IMR-90 (cell line): ENCODE results near the gene PDCD10. TPM values are rescaled to one million over a fixed set of nuclear protein-coding genes. Genes with fewer than 3 reads are reported as not detected.

Source experiments
- ATAC-seq: fragments of 200-7000 bp; cut with Tn5 transposase; 2 replicates; pipeline ENCODE4 v1.9.1; 2020; ENCODE audit warnings: low read depth, mild to moderate bottlenecking, moderate library complexity
- BruUV-seq: library from RNA; stranded (reverse); fragments of 400-500 nt; replicated peaks from 2 replicates; lab custom pipeline; 2021; lab: Mats Ljungman, UMichigan
- CTCF ChIA-PET: fragments of 300-600 bp; formaldehyde crosslinking; extraction: SDS; loops from one replicate; lab custom pipeline; 2021; ENCODE audit warnings: antibody characterized with exemption; lab: Yijun Ruan, JAX
- POLR2A ChIA-PET: fragments of 300-600 bp; sonication (Branson Sonifier 250); formaldehyde crosslinking; loops from one replicate; lab custom pipeline; 2022; ENCODE audit warnings: antibody characterized with exemption; ENCODE audit not compliant: unreplicated experiment; lab: Charles Lee
- DNase-seq: peaks from one replicate; pipeline ENCODE4 v3.0.0; 2013
- H2AFZ ChIP-seq: replicated peaks from 2 replicates; pipeline ENCODE3; 2013; ENCODE audit warnings: low read length, mild to moderate bottlenecking; ENCODE audit not compliant: poor library complexity
- H2AK5ac ChIP-seq: 2 replicates; pipeline ENCODE4 v1.6.1; 2013; ENCODE audit warnings: low read depth, low read length, inconsistent platforms
- H2AK9ac ChIP-seq: replicated peaks from 2 replicates; pipeline ENCODE3; 2013; ENCODE audit warnings: mild to moderate bottlenecking, low read depth, low read length, moderate library complexity; ENCODE audit not compliant: poor library complexity
- H2BK120ac ChIP-seq: 2 replicates; pipeline ENCODE4 v1.6.1; 2013; ENCODE audit warnings: low read depth, low read length, inconsistent platforms
- H2BK15ac ChIP-seq: 3 replicates; pipeline ENCODE4 v1.6.1; 2013; ENCODE audit warnings: low read depth, low read length, inconsistent platforms
- H2BK20ac ChIP-seq: 2 replicates; pipeline ENCODE4 v1.6.1; 2013; ENCODE audit warnings: low read depth, mild to moderate bottlenecking, inconsistent platforms, low read length, moderate library complexity
- H2BK5ac ChIP-seq: 2 replicates; pipeline ENCODE4 v1.6.1; 2013; ENCODE audit warnings: mild to moderate bottlenecking, low read depth, low read length, inconsistent platforms; ENCODE audit not compliant: poor library complexity, severe bottlenecking
- H3K14ac ChIP-seq: replicated peaks from 2 replicates; pipeline ENCODE4 v1.6.1; 2013; ENCODE audit warnings: low read depth, low read length, inconsistent platforms
- H3K18ac ChIP-seq: 2 replicates; pipeline ENCODE4 v1.6.1; 2013; ENCODE audit warnings: low read depth, low read length, control low read depth
- H3K23ac ChIP-seq: 2 replicates; pipeline ENCODE4 v1.6.1; 2013; ENCODE audit warnings: low read depth, low read length, inconsistent platforms
- H3K27ac ChIP-seq: 2 replicates; pipeline ENCODE4 v1.5.1; 2013; ENCODE audit warnings: mild to moderate bottlenecking, control low read depth, low read length; ENCODE audit not compliant: insufficient read depth
- H3K27me3 ChIP-seq: 2 replicates; pipeline ENCODE4 v1.6.1; 2013; ENCODE audit warnings: low read length; ENCODE audit not compliant: control insufficient read depth, insufficient read depth
- H3K36me3 ChIP-seq: 2 replicates; pipeline ENCODE4 v1.6.1; 2013; ENCODE audit warnings: low read length, mixed read lengths; ENCODE audit not compliant: control insufficient read depth, insufficient read depth
- H3K4ac ChIP-seq: 2 replicates; pipeline ENCODE4 v1.6.1; 2013; ENCODE audit warnings: low read depth, low read length, inconsistent platforms
- H3K4me1 ChIP-seq: 2 replicates; pipeline ENCODE4 v1.6.1; 2013; ENCODE audit warnings: low read length, mixed read lengths; ENCODE audit not compliant: control insufficient read depth, insufficient read depth
- H3K4me2 ChIP-seq: 2 replicates; pipeline ENCODE4 v1.6.1; 2013; ENCODE audit warnings: low read depth, mild to moderate bottlenecking, control low read depth, low read length, moderate library complexity
- H3K4me3 ChIP-seq: 2 replicates; pipeline ENCODE4 v1.5.1; 2013; ENCODE audit warnings: low read depth, mild to moderate bottlenecking, control low read depth, low read length, moderate library complexity; ENCODE audit not compliant: insufficient read depth
- H3K56ac ChIP-seq: 2 replicates; pipeline ENCODE4 v1.6.1; 2013; ENCODE audit warnings: low read length, inconsistent platforms; ENCODE audit not compliant: insufficient read depth; ENCODE audit errors: extremely low read depth
- H3K79me1 ChIP-seq, 2 experiments: 2 replicates each; pipeline ENCODE4 v1.6.1; 2013; ENCODE audit warnings: low read length in 2 of 2, inconsistent platforms in 1 of 2, low read depth in 1 of 2
- H3K9ac ChIP-seq: 2 replicates; pipeline ENCODE4 v1.6.1; 2013; ENCODE audit warnings: low read depth, low read length, control low read depth
- H3K9me1 ChIP-seq: 2 replicates; pipeline ENCODE4 v1.6.1; 2013; ENCODE audit warnings: low read length, inconsistent platforms; ENCODE audit not compliant: insufficient read depth
- H3K9me3 ChIP-seq: 2 replicates; pipeline ENCODE4 v1.6.1; 2013; ENCODE audit warnings: low read length; ENCODE audit not compliant: control insufficient read depth, insufficient read depth
- H4K20me1 ChIP-seq: 2 replicates; pipeline ENCODE4 v1.6.1; 2013; ENCODE audit warnings: low read length, inconsistent platforms; ENCODE audit not compliant: insufficient read depth
- H4K5ac ChIP-seq: 2 replicates; pipeline ENCODE4 v1.6.1; 2013; ENCODE audit warnings: mild to moderate bottlenecking, low read depth, low read length, control low read depth
- H4K8ac ChIP-seq, 2 experiments: 2 replicates each; pipeline ENCODE4 v1.6.1; 2013; ENCODE audit warnings: low read depth in 2 of 2, low read length in 2 of 2, control low read depth in 1 of 2, inconsistent platforms in 1 of 2
- H4K91ac ChIP-seq: 2 replicates; pipeline ENCODE4 v1.6.1; 2013; ENCODE audit warnings: low read depth, low read length, inconsistent platforms; ENCODE audit not compliant: insufficient read depth
- BHLHE40 ChIP-seq: fragments of 150-350 bp; IDR thresholded peaks from 2 replicates; pipeline ENCODE4 v1.6.1; 2016; ENCODE audit warnings: mild to moderate bottlenecking, low read depth, low read length
- CEBPB ChIP-seq: IDR thresholded peaks from 2 replicates; pipeline ENCODE4 v1.6.1; 2012; ENCODE audit warnings: low read depth, low read length, improper control_type of control experiment
- CHD1 ChIP-seq: IDR thresholded peaks from 2 replicates; pipeline ENCODE4 v1.6.1; 2012; ENCODE audit warnings: low read depth, low read length, improper control_type of control experiment
- CTCF ChIP-seq: conservative IDR thresholded peaks from 2 replicates; pipeline ENCODE4 v1.5.1; 2012; ENCODE audit warnings: mild to moderate bottlenecking, low read depth, low read length, improper control_type of control experiment
- FOS ChIP-seq: fragments of 150-350 bp; IDR thresholded peaks from 2 replicates; pipeline ENCODE4 v1.6.1; 2016; ENCODE audit warnings: low read depth, low read length
- MAFK ChIP-seq: IDR thresholded peaks from 2 replicates; pipeline ENCODE4 v1.6.1; 2012; ENCODE audit warnings: low read depth, low read length, improper control_type of control experiment
- MAZ ChIP-seq: IDR thresholded peaks from 2 replicates; pipeline ENCODE4 v1.6.1; 2012; ENCODE audit warnings: low read depth, mild to moderate bottlenecking, low read length, improper control_type of control experiment, moderate library complexity, borderline replicate concordance
- MXI1 ChIP-seq: IDR thresholded peaks from 2 replicates; pipeline ENCODE4 v1.6.1; 2012; ENCODE audit warnings: low read depth, mild to moderate bottlenecking, low read length, moderate library complexity, borderline replicate concordance
- NFE2L2 ChIP-seq: fragments of 150-350 bp; IDR thresholded peaks from 2 replicates; pipeline ENCODE4 v1.6.1; 2016; ENCODE audit warnings: low read depth, mild to moderate bottlenecking, low read length
- POLR2A ChIP-seq: IDR thresholded peaks from 2 replicates; pipeline ENCODE4 v1.6.1; 2012; ENCODE audit warnings: mild to moderate bottlenecking, low read depth, low read length
- RAD21 ChIP-seq: IDR thresholded peaks from 2 replicates; pipeline ENCODE4 v1.6.1; 2012; ENCODE audit warnings: low read length, improper control_type of control experiment
- RCOR1 ChIP-seq: IDR thresholded peaks from 2 replicates; pipeline ENCODE4 v1.6.1; 2012; ENCODE audit warnings: mild to moderate bottlenecking, low read length, improper control_type of control experiment; ENCODE audit not compliant: insufficient replicate concordance
- RFX5 ChIP-seq: IDR thresholded peaks from 2 replicates; pipeline ENCODE4 v1.8.0; 2012; ENCODE audit warnings: low read depth, mild to moderate bottlenecking, low read length, moderate library complexity
- SMC3 ChIP-seq: fragments of 150-350 bp; IDR thresholded peaks from 2 replicates; pipeline ENCODE4 v1.6.1; 2016; ENCODE audit warnings: low read depth, mild to moderate bottlenecking, antibody characterized with exemption, low read length, moderate library complexity
- USF2 ChIP-seq: fragments of 150-350 bp; IDR thresholded peaks from 2 replicates; pipeline ENCODE4 v1.6.1; 2017; ENCODE audit warnings: mild to moderate bottlenecking, antibody characterized with exemption, low read length, low read depth
- WGBS, 2 experiments: methylation state at CpG; one replicate each; pipeline versions ENCODE4 v1.1.5 to v1.1.7; 2013; ENCODE audit warnings: missing lambda C conversion rate in 2 of 2; ENCODE audit not compliant: insufficient read length in 1 of 2; ENCODE audit errors: extremely low coverage in 2 of 2; 5-methylcytosine and 5-hydroxymethylcytosine counted together
- dilution Hi-C: fragments of 300-500 bp; cut with HindIII; formaldehyde crosslinking; loops from one replicate; pipeline ENCODE4 v1.14.3; 2018; ENCODE audit warnings: low sequenced_read_pairs; ENCODE audit not compliant: unreplicated experiment
- in situ Hi-C: fragments of 300-500 bp; cut with MboI; formaldehyde crosslinking; loops from 3 replicates; pipeline ENCODE4 v1.14.3; 2019; ENCODE audit warnings: low sequenced_read_pairs, inconsistent platforms, mixed read lengths
- intact Hi-C: fragments of 100-400 bp; cut with micrococcal nuclease; formaldehyde crosslinking; loops from 2 replicates; pipeline ENCODE4 v1.10.0; 2022
- polyA plus RNA-seq, 3 experiments: library from polyadenylated mRNA; depleted of rRNA; stranded (reverse); fragments of >200 nt; gene quantifications; 2 replicates each; pipeline ENCODE4 v1.2.3, GENCODE V29; 2012; ENCODE audit warnings: low replicate concordance in 1 of 3
- total RNA-seq: library from RNA; depleted of rRNA; stranded (reverse); fragments of >200 nt; gene quantifications from 2 replicates; pipeline ENCODE4 v1.2.3, GENCODE V29; 2012
- TF ChIP-seq, protein P1 (sequence below): fragments of 150-350 bp; IDR thresholded peaks from 2 replicates; pipeline ENCODE4 v1.6.1; 2016; ENCODE audit warnings: low read depth, mild to moderate bottlenecking, low read length, moderate library complexity, borderline replicate concordance

Gene PDCD10
- total and polyA plus RNA-seq, 2 of the 4 experiments (the other 2 are of a cell fraction) = 36.7 to 47.3 TPM

- TF ChIP-seq SMC3 (no peak), RAD21 (no peak), RCOR1 (no peak), CTCF (no peak), FOS (no peak), RFX5 (no peak), MXI1 (no peak), MAFK (no peak), CEBPB (no peak), NFE2L2 (no peak), CHD1 (no peak), BHLHE40 (no peak), POLR2A (no peak), MAZ (no peak), USF2 (no peak)
- TF ChIP-seq, protein P1, sequence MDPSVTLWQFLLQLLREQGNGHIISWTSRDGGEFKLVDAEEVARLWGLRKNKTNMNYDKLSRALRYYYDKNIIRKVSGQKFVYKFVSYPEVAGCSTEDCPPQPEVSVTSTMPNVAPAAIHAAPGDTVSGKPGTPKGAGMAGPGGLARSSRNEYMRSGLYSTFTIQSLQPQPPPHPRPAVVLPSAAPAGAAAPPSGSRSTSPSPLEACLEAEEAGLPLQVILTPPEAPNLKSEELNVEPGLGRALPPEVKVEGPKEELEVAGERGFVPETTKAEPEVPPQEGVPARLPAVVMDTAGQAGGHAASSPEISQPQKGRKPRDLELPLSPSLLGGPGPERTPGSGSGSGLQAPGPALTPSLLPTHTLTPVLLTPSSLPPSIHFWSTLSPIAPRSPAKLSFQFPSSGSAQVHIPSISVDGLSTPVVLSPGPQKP = no peak
- Histone ChIP-seq H2AK5ac (no peak overlapping the region), H2AK9ac (no peak overlapping the region), H2BK20ac (no peak overlapping the region), H3K4me2 (no peak overlapping the region), H2AFZ (no peak overlapping the region), H3K23ac (no peak overlapping the region), H4K8ac (no peak overlapping the region), H3K9ac (no peak overlapping the region), H2BK120ac (no peak overlapping the region), H3K4ac (no peak overlapping the region), H3K36me3 (peaks cover 5% of the 10 kb centered on the region), H3K4me3 (no peak overlapping the region), H4K20me1 (peaks cover 53% of the 10 kb centered on the region), H3K27ac (no peak overlapping the region), H3K56ac (no peak overlapping the region), H4K5ac (no peak overlapping the region), H3K14ac (no peak overlapping the region), H3K18ac (no peak overlapping the region), H2BK15ac (no peak overlapping the region), H3K9me3 (no peaks in the 10 kb centered on the region), H3K27me3 (no peaks in the 10 kb centered on the region), H4K91ac (no peak overlapping the region), H3K4me1 (no peaks in the 10 kb centered on the region), H3K79me1 (peaks cover 18 to 56% of the 10 kb centered on the region in 2 experiments), H2BK5ac (no peak overlapping the region), H3K9me1 (no peaks in the 10 kb centered on the region; the same call in 1 of the 2 replicates)
- DNase-seq (no peak), ATAC-seq (no peak)
- dilution Hi-C loops (no loop called here), in situ Hi-C loops (no loop called here), intact Hi-C loops (no loop called here)
- POLR2A ChIA-PET = no interaction called here
- BruUV-seq = no TSS peak
- CTCF ChIA-PET = no interaction called here
- WGBS, 2 experiments = 100% methylated on average over 3 of the region's 4 CpGs; no CpG with 5 or more reads in 1 of the 2 experiments
Observed at GRCh38 chr3:167723025-167723512, 11.6 kb downstream of the PDCD10 start.
